Measurements from ENCODE around the gene KRTAP10-5.
"Not testable (repeated sequence)": the region's sequence is repeated elsewhere in the genome, so short reads cannot be mapped to it uniquely, and the experiment has no call there.

KRTAP10-5 gene

GRCh38 chr21:44571296-44571695, 9.1 kb downstream of the KRTAP10-5 start:
- DNase-seq: no peak

DNA sequence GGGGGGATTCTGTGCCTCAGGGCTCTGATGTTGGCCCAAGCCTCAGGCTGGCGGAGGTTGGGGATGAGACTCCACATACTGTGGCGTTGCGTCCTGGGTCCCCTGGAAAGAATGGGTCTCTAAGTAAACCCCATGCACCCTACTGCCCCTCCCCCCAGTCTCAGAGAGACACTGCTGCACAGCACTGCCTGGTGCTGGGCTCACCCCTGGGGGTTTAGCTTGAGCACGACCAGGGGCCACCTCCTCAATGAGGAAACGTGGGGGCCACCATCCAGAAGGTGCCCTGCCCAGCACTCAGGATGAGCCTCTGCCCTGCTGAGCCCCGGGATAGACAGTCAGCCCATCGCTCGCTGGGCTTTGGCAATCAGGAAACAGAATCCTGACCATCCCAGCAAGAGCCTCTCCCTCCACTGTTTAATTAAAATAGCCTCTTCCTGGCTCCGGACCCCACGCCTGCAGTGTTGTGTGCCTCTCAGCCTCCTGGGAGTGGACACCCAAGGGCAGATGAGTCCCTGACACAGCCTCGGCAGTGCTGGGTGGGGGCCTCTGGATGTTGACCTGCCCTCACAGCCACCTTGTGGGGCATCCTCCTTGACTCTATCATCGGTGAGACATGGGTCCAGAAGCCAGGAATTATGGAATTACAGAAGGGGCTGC, 10.4 kb downstream of the KRTAP10-5 start:
- no peak for DNase-seq

DNA sequence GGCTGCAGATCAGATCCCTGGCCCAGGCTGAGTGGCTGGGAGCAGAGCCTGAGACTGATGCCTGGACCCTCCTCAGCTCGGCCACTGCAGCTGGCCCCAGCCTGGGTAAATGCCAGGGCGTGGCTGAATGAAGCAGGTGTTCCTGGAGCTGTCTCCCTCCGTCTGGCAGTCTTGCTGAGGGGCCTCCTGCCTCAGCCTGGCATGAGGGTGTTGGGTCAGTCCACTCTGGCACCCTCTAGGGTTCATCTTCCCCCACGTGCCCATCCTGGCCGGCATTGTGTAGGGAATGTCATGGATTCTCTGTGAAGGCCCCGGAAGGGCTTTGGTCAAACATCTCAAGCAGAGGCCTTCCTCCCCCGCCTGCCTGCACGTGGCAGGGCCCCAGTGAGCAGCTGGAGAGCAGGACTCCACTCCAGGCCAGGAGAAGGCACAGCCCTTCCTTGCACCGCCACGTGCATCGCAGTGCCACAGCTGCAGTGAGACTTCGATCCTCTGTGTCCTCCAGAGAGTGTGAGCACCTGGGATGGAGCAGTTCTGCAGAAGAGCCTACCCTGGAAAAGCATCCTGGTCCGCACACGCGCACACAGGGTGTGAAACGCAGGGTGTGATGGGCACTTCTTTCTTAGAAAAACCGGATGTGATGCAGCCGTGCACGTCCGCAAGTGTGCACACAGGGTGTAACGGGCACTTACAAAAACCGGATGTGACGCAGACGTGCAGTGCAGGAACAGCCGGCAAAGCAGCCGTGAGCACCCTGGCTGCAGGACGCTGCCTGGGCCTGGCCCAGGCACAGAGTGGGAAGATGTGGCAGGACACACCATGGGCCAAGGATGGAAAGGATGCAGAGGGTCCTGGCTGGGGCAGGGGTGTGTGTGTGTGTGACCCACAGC, 11.5 kb downstream of the KRTAP10-5 start:
- DNase-seq: no peak

- DNase-seq: no peak
Measured at GRCh38 chr21:44568261-44568660, 12.1 kb downstream of the KRTAP10-5 start.

- DNase-seq: no peak
Measured at GRCh38 chr21:44567481-44568171, 12.8 kb downstream of the KRTAP10-5 start.

GRCh38 chr21:44566403-44566802, 14.0 kb downstream of the KRTAP10-5 start:
- no peak for DNase-seq

GRCh38 chr21:44564886-44565598, 15.4 kb downstream of the KRTAP10-5 start:
- DNase-seq: no peak

- DNase-seq: no peak
Measured at GRCh38 chr21:44564099-44564498, 16.3 kb downstream of the KRTAP10-5 start.

- DNase-seq: no peak
Measured at GRCh38 chr21:44558695-44559094, 21.7 kb downstream of the KRTAP10-5 start, which contains the start of gene KRTAP10-3. Gene KRTAP10-3 (minus strand): TSS chr21:44558795. CDS start chr21:44558715, 80 bp downstream.

GRCh38 chr21:44558329-44558675, 22.1 kb downstream of the KRTAP10-5 start:
- not testable (repeated sequence) for DNase-seq

DNA sequence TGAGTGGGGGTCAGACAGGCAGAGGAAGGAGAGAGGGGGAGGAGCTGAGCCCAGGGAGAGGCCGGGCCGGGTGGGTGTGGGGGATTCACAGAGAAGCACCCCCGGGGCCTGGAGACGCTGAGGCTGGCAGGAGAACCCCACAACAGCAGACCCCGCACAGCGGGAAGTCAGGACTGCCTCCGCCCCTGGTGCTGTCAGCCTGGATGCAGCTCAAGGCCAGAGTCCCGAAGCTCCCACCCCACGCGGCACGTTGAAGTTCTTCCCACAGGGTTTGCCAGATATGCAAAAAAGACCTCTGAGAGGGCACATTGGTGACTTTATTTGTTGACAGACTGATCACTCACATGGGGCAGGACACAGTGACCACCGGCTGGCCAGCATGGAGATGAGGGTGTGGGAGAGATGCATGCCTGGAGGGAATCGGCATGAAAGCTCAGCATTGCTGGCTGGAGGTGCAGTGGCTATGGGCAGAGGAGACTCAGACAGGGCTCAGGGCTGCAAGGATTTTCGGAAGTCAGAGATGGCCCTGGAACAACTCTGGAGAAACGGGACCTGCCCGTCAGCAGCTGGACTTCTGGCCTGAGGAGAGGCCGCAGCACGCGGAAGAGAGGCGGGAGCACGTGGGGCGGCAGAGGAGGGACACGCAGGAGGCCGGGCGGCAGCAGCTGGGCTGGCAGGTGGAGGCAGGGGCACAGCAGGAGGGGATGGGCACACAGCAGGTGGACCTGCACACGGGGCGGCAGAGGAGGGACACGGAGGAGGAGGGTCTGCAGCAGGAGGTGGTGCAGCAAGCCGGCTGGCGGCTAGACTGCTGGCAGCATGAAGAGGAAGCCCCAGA, 22.7 kb downstream of the KRTAP10-5 start:
- no peak for DNase-seq

DNA sequence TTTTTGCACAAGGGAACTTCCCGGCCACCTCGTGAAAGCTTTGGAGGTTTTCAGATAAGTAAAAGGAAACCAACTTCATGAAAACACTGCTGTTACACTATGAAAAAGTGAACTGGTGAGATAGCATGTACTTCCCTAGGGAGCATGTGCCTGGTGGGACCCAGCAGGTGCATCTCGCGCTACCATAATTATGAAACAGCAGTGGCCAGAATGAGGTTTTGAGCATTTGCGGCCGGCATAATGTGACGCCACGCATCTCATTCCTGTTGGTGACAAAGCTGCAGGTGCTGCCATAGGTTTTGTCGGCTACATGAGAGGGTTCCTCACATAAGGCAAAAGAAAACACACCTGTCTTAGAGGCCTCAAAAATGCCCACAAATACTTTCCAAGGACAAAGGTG, 23.5 kb downstream of the KRTAP10-5 start:
- DNase-seq: no peak

DNA sequence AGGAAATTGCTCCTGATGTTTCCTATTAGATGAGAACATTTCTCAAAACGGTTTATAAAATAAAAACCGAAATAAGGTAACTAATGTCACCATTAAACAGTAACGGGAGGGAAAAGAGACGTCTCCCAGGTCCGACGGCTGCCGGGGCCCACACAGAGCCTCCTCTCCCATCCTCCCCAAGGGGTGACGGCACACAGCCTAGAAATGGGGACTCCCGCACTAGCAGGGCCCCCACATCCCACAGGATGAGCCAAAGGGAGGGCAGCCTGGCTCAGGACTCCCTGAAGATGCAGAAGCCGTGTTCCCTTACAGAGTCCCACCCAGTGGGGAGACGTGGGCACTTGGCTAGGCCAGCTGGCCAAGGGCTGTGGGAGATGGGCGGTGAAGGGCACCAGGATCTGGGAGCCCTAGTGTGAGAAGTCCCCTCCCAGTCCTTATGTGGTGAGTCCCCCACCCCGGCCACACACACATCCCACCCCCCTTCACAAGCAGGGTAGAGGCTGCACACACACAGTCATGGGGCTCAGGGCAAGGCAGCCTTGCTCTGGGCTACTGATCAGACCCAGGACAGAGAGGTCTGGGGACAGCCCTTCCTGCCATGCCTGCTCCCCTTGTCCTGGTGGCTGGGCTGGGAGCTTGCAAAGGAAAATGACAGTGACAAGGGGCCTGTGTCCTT, 25.1 kb downstream of the KRTAP10-5 start:
- DNase-seq: no peak

DNA sequence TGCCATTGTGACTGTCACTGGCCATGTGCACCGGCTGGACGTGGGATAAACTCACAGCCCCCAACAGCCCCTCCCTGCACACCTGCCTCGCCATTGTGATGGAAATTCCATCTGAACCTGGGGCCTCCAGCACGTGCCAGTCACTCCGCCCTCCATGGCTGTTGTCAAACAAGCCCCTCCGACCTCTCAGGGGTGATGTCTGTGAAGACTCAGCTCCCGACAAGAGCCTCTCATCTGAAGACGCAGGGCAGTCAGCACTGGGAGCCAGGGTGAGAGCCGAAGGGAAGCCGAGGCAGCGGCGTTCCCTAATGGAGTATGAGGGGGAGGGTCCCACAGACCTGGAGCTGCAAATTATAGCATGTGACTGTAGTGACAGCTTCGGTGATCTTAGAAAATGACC, 27.7 kb downstream of the KRTAP10-5 start:
- DNase-seq: no peak

DNA sequence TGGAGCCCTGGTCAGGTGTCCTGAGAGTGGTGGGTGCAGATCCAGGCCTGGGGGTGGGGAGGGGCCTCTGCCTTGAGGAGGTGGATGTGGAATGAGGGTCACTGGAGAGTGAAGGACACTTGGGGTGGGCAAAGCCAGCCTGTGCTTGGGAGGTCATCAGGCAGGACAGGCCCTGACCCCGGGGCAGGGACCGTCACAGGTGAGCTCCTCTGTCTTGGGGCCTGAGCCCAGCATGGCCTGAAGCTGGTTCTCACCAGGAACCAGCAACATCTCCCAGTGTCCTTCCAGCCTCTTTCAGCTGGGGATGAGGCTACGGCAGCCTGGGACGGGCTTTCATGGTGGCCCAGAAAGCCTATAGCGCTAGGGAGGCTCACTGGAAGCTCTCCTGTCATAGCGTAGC, 28.3 kb downstream of the KRTAP10-5 start:
- DNase-seq: no peak

GRCh38 chr21:44551340-44551961, 29.0 kb downstream of the KRTAP10-5 start, which contains the start of gene KRTAP10-2:
Gene KRTAP10-2 (minus strand): TSS chr21:44551505. CDS start chr21:44551458, 47 bp downstream.
- DNase-seq: no peak

GRCh38 chr21:44550807-44551206, 29.6 kb downstream of the KRTAP10-5 start:
- no peak for DNase-seq

GRCh38 chr21:44550285-44550684, 30.1 kb downstream of the KRTAP10-5 start:
- not testable (repeated sequence) for DNase-seq

- no peak for DNase-seq
Measured at GRCh38 chr21:44549525-44550211, 30.7 kb downstream of the KRTAP10-5 start.

DNA sequence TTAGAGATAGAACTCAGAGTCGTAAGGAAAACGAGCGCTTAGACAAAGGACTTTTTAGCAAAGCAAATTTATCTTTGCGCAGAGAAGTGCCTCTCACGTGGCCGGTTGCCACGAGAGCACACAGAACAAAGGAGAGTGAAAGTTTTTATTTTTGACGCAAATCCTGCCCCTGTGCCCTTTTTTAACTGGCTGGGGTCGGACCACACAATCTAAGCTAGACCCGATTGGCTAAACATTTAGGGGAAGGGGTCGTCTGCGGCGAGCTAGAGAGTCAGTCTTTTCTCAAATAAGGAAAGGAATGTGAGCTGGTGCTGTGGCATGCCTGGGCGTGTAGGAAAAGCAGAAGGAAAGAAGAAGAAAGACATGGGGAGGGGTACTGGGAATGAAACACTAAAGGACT, 31.5 kb downstream of the KRTAP10-5 start:
- DNase-seq: no peak
